Fibroblast of lung (primary cell): Measurements from ENCODE around the gene ANTXRL. TPM values are rescaled to one million over a fixed set of nuclear protein-coding genes. Genes with fewer than 3 reads are reported as not detected.
A peak's percentile ranks its signal among the peaks of the same experiment; 100 is the strongest.

Source experiments
- DNase-seq, 2 donors: peaks; one replicate each; pipeline versions ENCODE4 v3.0.0 to v3.0.0-alpha.2; 2010; ENCODE audit warnings: low read depth in 2 of 2
- H2AFZ ChIP-seq: 2 replicates; pipeline ENCODE4 v1.5.1; 2012; ENCODE audit warnings: low read length, control low read depth, inconsistent platforms
- H3K27ac ChIP-seq: 2 replicates; pipeline ENCODE4 v1.5.1; 2011; ENCODE audit warnings: low read length, control low read depth; ENCODE audit not compliant: insufficient read depth
- H3K27me3 ChIP-seq: 2 replicates; pipeline ENCODE4 v1.5.1; 2011; ENCODE audit warnings: mild to moderate bottlenecking, low read length; ENCODE audit not compliant: control insufficient read depth, insufficient read depth
- H3K36me3 ChIP-seq: 2 replicates; pipeline ENCODE4 v1.5.1; 2011; ENCODE audit warnings: low read length; ENCODE audit not compliant: control insufficient read depth, insufficient read depth
- H3K4me1 ChIP-seq: 2 replicates; pipeline ENCODE4 v1.5.1; 2011; ENCODE audit warnings: low read length; ENCODE audit not compliant: control insufficient read depth, insufficient read depth; ENCODE audit errors: extremely low read depth
- H3K4me2 ChIP-seq: 2 replicates; pipeline ENCODE4 v1.5.1; 2011; ENCODE audit warnings: low read length, control low read depth; ENCODE audit not compliant: insufficient read depth; ENCODE audit errors: extremely low read depth
- H3K4me3 ChIP-seq, 4 experiments: fragments of 200-600 bp in 1 of 4; sonication (generic) in 1 of 4; replicated peaks in 1 of 4; 2 replicates each; pipeline ENCODE4 v1.5.1; 2011 to 2016; ENCODE audit warnings: low read length in 4 of 4, low read depth in 3 of 4, mild to moderate bottlenecking in 3 of 4, control low read depth in 2 of 4, inconsistent platforms in 1 of 4, mixed read lengths in 1 of 4; ENCODE audit not compliant: insufficient read depth in 1 of 4; ENCODE audit errors: control extremely low read depth in 1 of 4
- H3K79me2 ChIP-seq: 2 replicates; pipeline ENCODE4 v1.5.1; 2012; ENCODE audit warnings: mild to moderate bottlenecking, low read length, inconsistent platforms; ENCODE audit not compliant: control insufficient read depth, insufficient read depth
- H3K9ac ChIP-seq: 2 replicates; pipeline ENCODE4 v1.5.1; 2011; ENCODE audit warnings: mild to moderate bottlenecking, low read length, control low read depth; ENCODE audit not compliant: insufficient read depth
- H3K9me3 ChIP-seq: 2 replicates; pipeline ENCODE4 v1.5.1; 2012; ENCODE audit warnings: low read depth, low read length; ENCODE audit not compliant: control insufficient read depth, insufficient read depth
- H4K20me1 ChIP-seq: 2 replicates; pipeline ENCODE4 v1.5.1; 2011; ENCODE audit warnings: low read length; ENCODE audit not compliant: control insufficient read depth, insufficient read depth; ENCODE audit errors: extremely low read depth
- CTCF ChIP-seq, 2 donors: IDR thresholded peaks in 1 of 2; conservative IDR thresholded peaks in 1 of 2; 1 replicate in 1 of 2; 2 replicates in 1 of 2; pipeline ENCODE4 v1.5.1; 2011 to 2012; ENCODE audit warnings: low read length in 2 of 2, control low read depth in 1 of 2, inconsistent platforms in 1 of 2, low read depth in 1 of 2, mild to moderate bottlenecking in 1 of 2
- EZH2 ChIP-seq: IDR thresholded peaks from 2 replicates; pipeline ENCODE4 v1.5.1; 2012; ENCODE audit warnings: low read length, control low read depth, mild to moderate bottlenecking; ENCODE audit errors: missing control alignments
- polyA plus RNA-seq, 2 donors: library from polyadenylated mRNA; depleted of rRNA in 1 of 2; stranded (reverse) in 1 of 2; unstranded in 1 of 2; fragments of >200 nt; gene quantifications; 2 replicates each; pipeline ENCODE4 v1.2.1, GENCODE V29; 2011 to 2012; ENCODE audit warnings: missing spikeins in 1 of 2
- total RNA-seq: library from RNA; depleted of rRNA; stranded (reverse); fragments of >200 nt; gene quantifications from 2 replicates; pipeline ENCODE4 v1.2.1, GENCODE V29; 2014

ANTXRL gene
- total and polyA plus RNA-seq, 2 donors (not counting 1 experiment from before 2014, with no cell fraction given), result not detected

- no peaks in the 10 kb centered on the region for H4K20me1 ChIP-seq
- H3K9me3 ChIP-seq, result no peaks in the 10 kb centered on the region
- H2AFZ ChIP-seq, result peak overlapping the region; percentile 83
- H3K4me2 ChIP-seq, result peak overlapping the region; percentile 87
- H3K36me3 ChIP-seq, result no peaks in the 10 kb centered on the region
- H3K4me1 ChIP-seq, result peaks cover 2% of the 10 kb centered on the region
- H3K9ac ChIP-seq, result peak overlapping the region; percentile 72
- peak; percentile 56 to 71 for DNase-seq
- H3K4me3 ChIP-seq, result peak overlapping the region; percentile 47 to 69 (median 53)
- peak overlapping the region; percentile 43 for H3K27ac ChIP-seq
- peaks cover 5% of the 10 kb centered on the region for H3K27me3 ChIP-seq
- TF ChIP-seq CTCF (conservative IDR thresholded peaks at IDR 0.05 in 1 of 2, IDR thresholded peaks at IDR 0.05 in 1 of 2; ENCODE audit: low read depth in 1 of 2, low read length in 2 of 2) (no peak), EZH2 (no peak)
- no peaks in the 10 kb centered on the region for H3K79me2 ChIP-seq
These were observed 2.2 kb upstream of the ANTXRL start for GRCh38 chr10:46284286-46285229.

- Histone ChIP-seq H3K27me3 (peaks cover 5% of the 10 kb centered on the region), H3K9me3 (no peaks in the 10 kb centered on the region), H3K9ac (no peak overlapping the region), H3K4me1 (peaks cover 2% of the 10 kb centered on the region), H4K20me1 (no peaks in the 10 kb centered on the region), H3K4me2 (peak overlapping the region; percentile 87), H2AFZ (peak overlapping the region; percentile 83), H3K79me2 (no peaks in the 10 kb centered on the region), H3K4me3 (peak overlapping the region; percentile 47 to 69 (median 53)), H3K36me3 (no peaks in the 10 kb centered on the region), H3K27ac (peak overlapping the region; percentile 43)
- TF ChIP-seq EZH2 (no peak), CTCF (conservative IDR thresholded peaks at IDR 0.05 in 1 of 2, IDR thresholded peaks at IDR 0.05 in 1 of 2; ENCODE audit: low read depth in 1 of 2, low read length in 2 of 2) (no peak)
- DNase-seq, result no peak
These were observed 1.5 kb upstream of the ANTXRL start for GRCh38 chr10:46285300-46285699.

- no peak for DNase-seq
These were observed 704 bp upstream of the ANTXRL start for GRCh38 chr10:46285966-46286620.

More at GRCh38 chr10:46285966-46286620, 704 bp upstream of the ANTXRL start:
- no peak overlapping the region for H3K4me2 ChIP-seq
- peaks cover 5% of the 10 kb centered on the region for H3K27me3 ChIP-seq
- TF ChIP-seq CTCF (conservative IDR thresholded peaks at IDR 0.05 in 1 of 2, IDR thresholded peaks at IDR 0.05 in 1 of 2; ENCODE audit: low read depth in 1 of 2, low read length in 2 of 2) (no peak), EZH2 (no peak)
- H3K79me2 ChIP-seq, result no peaks in the 10 kb centered on the region
- H3K4me1 ChIP-seq, result peaks cover 2% of the 10 kb centered on the region
- no peak overlapping the region for H3K9ac ChIP-seq
- H4K20me1 ChIP-seq, result no peaks in the 10 kb centered on the region
- H3K9me3 ChIP-seq, result no peaks in the 10 kb centered on the region
- H3K36me3 ChIP-seq, result no peaks in the 10 kb centered on the region
- no peak overlapping the region for H2AFZ ChIP-seq
- H3K4me3 ChIP-seq, result no peak overlapping the region
- no peak overlapping the region for H3K27ac ChIP-seq
